Measurements from ENCODE around the gene CDC123.
"Not testable (repeated sequence)": the region's sequence is repeated elsewhere in the genome, so short reads cannot be mapped to it uniquely, and the experiment has no call there.

The CDC123 gene

GRCh38 chr10:12225444-12225843 lies 29.5 kb downstream of the CDC123 start:
- CTCF ChIA-PET = interaction anchor here (3.0 kb wide), 1 partner anchor 11 kb away, joined by 23 read pairs; no protein-coding TSS in a partner anchor

GRCh38 chr10:12226438-12226837 lies 30.4 kb downstream of the CDC123 start:
- H3K27ac ChIP-seq (ENCODE audit: extremely low read depth, low read depth, low read length); H3K9me3 ChIP-seq (ENCODE audit: control insufficient read depth, insufficient read depth, low read depth, low read length); CTCF ChIA-PET; H3K4me3 ChIP-seq (ENCODE audit: low read depth, low read length); H3K4me1 ChIP-seq (ENCODE audit: control insufficient read depth, insufficient read depth, low read length); POLR2A ChIA-PET: not testable (repeated sequence)
- peaks cover 35 to 57% of the 10 kb centered on the region in 2 experiments for H3K36me3 ChIP-seq (ENCODE audit: control insufficient read depth in 2 of 2, insufficient read depth in 1 of 2, low read length in 2 of 2)

More at GRCh38 chr10:12225444-12225843, 29.5 kb downstream of the CDC123 start:
- H3K4me1 ChIP-seq (ENCODE audit: control insufficient read depth, insufficient read depth, low read length) = no peaks in the 10 kb centered on the region
- H3K4me3 ChIP-seq (ENCODE audit: low read depth, low read length) = no peak overlapping the region
- H3K9me3 ChIP-seq (ENCODE audit: control insufficient read depth, insufficient read depth, low read depth, low read length) = no peaks in the 10 kb centered on the region
- H3K36me3 ChIP-seq (ENCODE audit: control insufficient read depth in 2 of 2, insufficient read depth in 1 of 2, low read length in 2 of 2) = peaks cover 26 to 55% of the 10 kb centered on the region in 2 experiments
- no peak overlapping the region for H3K27ac ChIP-seq (ENCODE audit: extremely low read depth, low read depth, low read length)
- no peak for TF ChIP-seq WT1 (tag by site-specific recombination; IDR thresholded peaks at IDR 0.05)
- no peak for TF ChIP-seq GLI4 (tag by site-specific recombination; IDR thresholded peaks at IDR 0.05)
- TF ChIP-seq ZNF140 (tag by site-specific recombination; IDR thresholded peaks at IDR 0.05) = no peak
- TF ChIP-seq, protein P1, sequence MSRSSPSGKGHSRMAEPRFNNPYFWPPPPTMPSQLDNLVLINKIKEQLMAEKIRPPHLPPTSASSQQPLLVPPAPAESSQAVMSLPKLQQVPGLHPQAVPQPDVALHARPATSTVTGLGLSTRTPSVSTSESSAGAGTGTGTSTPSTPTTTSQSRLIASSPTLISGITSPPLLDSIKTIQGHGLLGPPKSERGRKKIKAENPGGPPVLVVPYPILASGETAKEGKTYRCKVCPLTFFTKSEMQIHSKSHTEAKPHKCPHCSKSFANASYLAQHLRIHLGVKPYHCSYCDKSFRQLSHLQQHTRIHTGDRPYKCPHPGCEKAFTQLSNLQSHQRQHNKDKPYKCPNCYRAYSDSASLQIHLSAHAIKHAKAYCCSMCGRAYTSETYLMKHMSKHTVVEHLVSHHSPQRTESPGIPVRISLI (tag by site-specific recombination; IDR thresholded peaks at IDR 0.05) = 0 out of 2 replicates have a peak, but pooled peaks have one; percentile 35
- POLR2A ChIA-PET = interaction anchor here (0.7 kb wide), 1 partner anchor 9 kb away, joined by 4 read pairs; no protein-coding TSS in a partner anchor

DNA sequence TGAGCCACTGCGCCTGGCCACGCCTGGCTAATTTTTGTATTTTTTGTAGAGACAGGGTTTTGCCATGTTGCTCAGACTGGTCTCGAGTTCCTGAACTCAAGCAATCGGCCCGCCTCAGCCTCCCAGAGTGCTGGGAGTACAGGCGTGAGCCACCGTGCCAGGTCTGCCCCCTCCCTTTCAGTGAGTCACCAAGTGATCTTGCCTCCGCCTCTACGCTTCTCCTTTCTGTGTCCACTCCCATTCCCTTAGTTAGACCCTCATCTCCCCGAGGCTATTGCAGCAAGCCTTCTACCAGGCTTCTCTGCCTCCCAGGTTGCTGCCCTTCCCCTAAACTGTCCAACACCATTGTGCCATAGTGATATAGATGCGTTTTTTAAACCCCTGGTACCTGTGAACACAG lies 32.9 kb downstream of the CDC123 start:
- H3K9me3 ChIP-seq (ENCODE audit: control insufficient read depth, insufficient read depth, low read depth, low read length) = no peaks in the 10 kb centered on the region
- H3K4me3 ChIP-seq (ENCODE audit: low read depth, low read length) = no peak overlapping the region
- CTCF ChIA-PET = no interaction called here
- H3K4me1 ChIP-seq (ENCODE audit: control insufficient read depth, insufficient read depth, low read length) = no peaks in the 10 kb centered on the region
- POLR2A ChIA-PET = no interaction called here
- H3K27ac ChIP-seq (ENCODE audit: extremely low read depth, low read depth, low read length) = no peak overlapping the region
- TF ChIP-seq ZSCAN18 (tag by site-specific recombination; IDR thresholded peaks at IDR 0.05) = no peak
- TF ChIP-seq, protein P1 (tag by site-specific recombination; IDR thresholded peaks at IDR 0.05) = no peak
- TF ChIP-seq ZIC2 (tag by site-specific recombination; IDR thresholded peaks at IDR 0.05) = no peak
- TF ChIP-seq ZNF140 (tag by site-specific recombination; IDR thresholded peaks at IDR 0.05) = no peak
- TF ChIP-seq ZNF202 (tag by site-specific recombination; IDR thresholded peaks at IDR 0.05; ENCODE audit: borderline replicate concordance) = no peak
- no peak for TF ChIP-seq ZNF354C (tag by site-specific recombination; IDR thresholded peaks at IDR 0.05; ENCODE audit: borderline replicate concordance, low read depth)
- no peak for TF ChIP-seq MZF1 (tag by site-specific recombination; IDR thresholded peaks at IDR 0.05; ENCODE audit: borderline replicate concordance)
- TF ChIP-seq ZBTB17 (tag by site-specific recombination; IDR thresholded peaks at IDR 0.05) = no peak
- TF ChIP-seq, protein P2, sequence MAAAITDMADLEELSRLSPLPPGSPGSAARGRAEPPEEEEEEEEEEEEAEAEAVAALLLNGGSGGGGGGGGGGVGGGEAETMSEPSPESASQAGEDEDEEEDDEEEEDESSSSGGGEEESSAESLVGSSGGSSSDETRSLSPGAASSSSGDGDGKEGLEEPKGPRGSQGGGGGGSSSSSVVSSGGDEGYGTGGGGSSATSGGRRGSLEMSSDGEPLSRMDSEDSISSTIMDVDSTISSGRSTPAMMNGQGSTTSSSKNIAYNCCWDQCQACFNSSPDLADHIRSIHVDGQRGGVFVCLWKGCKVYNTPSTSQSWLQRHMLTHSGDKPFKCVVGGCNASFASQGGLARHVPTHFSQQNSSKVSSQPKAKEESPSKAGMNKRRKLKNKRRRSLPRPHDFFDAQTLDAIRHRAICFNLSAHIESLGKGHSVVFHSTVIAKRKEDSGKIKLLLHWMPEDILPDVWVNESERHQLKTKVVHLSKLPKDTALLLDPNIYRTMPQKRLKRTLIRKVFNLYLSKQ (tag by site-specific recombination; IDR thresholded peaks at IDR 0.05; ENCODE audit: borderline replicate concordance) = no peak
- no peak for TF ChIP-seq ZNF394 (tag by site-specific recombination; IDR thresholded peaks at IDR 0.05; ENCODE audit: borderline replicate concordance)
- H3K36me3 ChIP-seq (ENCODE audit: control insufficient read depth in 2 of 2, insufficient read depth in 1 of 2, low read length in 2 of 2) = peaks cover 48 to 64% of the 10 kb centered on the region in 2 experiments

DNA sequence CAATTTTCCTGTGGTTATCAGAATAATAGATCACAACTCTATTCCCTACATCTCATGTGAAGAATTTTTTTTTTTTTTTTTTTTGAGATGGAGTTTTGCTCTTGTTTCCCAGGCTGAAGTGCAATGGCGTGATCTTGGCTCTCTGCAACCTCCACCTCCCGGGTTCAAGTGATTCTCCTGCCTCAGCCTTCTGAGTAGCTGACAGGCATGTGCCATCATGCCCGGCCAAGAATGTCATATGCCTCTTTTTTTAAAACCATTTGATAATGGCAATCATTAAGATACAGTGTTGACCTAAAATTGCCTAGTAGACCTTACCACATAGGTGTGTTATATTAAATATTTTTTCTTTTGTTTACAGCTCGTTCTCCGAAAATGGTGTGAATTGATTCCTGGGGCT lies 38.7 kb downstream of the CDC123 start:
- POLR2A ChIA-PET; H3K4me3 ChIP-seq (ENCODE audit: low read depth, low read length); H3K4me1 ChIP-seq (ENCODE audit: control insufficient read depth, insufficient read depth, low read length); H3K27ac ChIP-seq (ENCODE audit: extremely low read depth, low read depth, low read length); CTCF ChIA-PET; H3K9me3 ChIP-seq (ENCODE audit: control insufficient read depth, insufficient read depth, low read depth, low read length): not testable (repeated sequence)
- H3K36me3 ChIP-seq (ENCODE audit: control insufficient read depth in 2 of 2, insufficient read depth in 1 of 2, low read length in 2 of 2) = peaks cover 83 to 85% of the 10 kb centered on the region in 2 experiments

Data from HEK293 (cell line).